CD14-positive monocyte (primary cell): ENCODE measurements around the gene MINAR2. TPM values are rescaled to one million over a fixed set of nuclear protein-coding genes. Genes with fewer than 3 reads are reported as not detected.

ENCODE experiments used
- DNase-seq, 3 donors: peaks; one replicate each; pipeline ENCODE4 v3.0.0-alpha.2; 2011 to 2022
- H2AFZ ChIP-seq: 2 replicates; pipeline ENCODE4 v1.6.0; 2012; ENCODE audit warnings: mild to moderate bottlenecking, low read depth, low read length, inconsistent platforms; ENCODE audit not compliant: insufficient read depth, poor library complexity, severe bottlenecking
- H3K27ac ChIP-seq, 2 donors: 1 replicate in 1 of 2; 2 replicates in 1 of 2; pipeline ENCODE4 v1.5.1; 2012 to 2013; ENCODE audit warnings: low read length in 2 of 2, control low read depth in 1 of 2, inconsistent platforms in 1 of 2, low read depth in 1 of 2, mild to moderate bottlenecking in 1 of 2
- H3K27me3 ChIP-seq, 2 donors: one replicate each; pipeline versions ENCODE4 v1.6.0 to v1.6.1; 2011 to 2013; ENCODE audit warnings: low read length in 2 of 2; ENCODE audit not compliant: control insufficient read depth in 2 of 2, insufficient read depth in 2 of 2
- H3K36me3 ChIP-seq, 2 donors: replicated peaks in 1 of 2; 1 replicate in 1 of 2; 2 replicates in 1 of 2; pipeline versions ENCODE4 v1.5.1 to v1.6.1; 2012 to 2013; ENCODE audit warnings: low read length in 2 of 2, control low read depth in 1 of 2, inconsistent platforms in 1 of 2, mild to moderate bottlenecking in 1 of 2; ENCODE audit not compliant: insufficient read depth in 2 of 2, control insufficient read depth in 1 of 2
- H3K4me1 ChIP-seq, 2 donors: 1 replicate in 1 of 2; 2 replicates in 1 of 2; pipeline versions ENCODE4 v1.5.1 to v1.6.1; 2012 to 2013; ENCODE audit warnings: low read length in 2 of 2, control low read depth in 1 of 2, inconsistent platforms in 1 of 2, mild to moderate bottlenecking in 1 of 2, moderate library complexity in 1 of 2; ENCODE audit not compliant: insufficient read depth in 2 of 2, control insufficient read depth in 1 of 2
- H3K4me2 ChIP-seq: replicated peaks from 2 replicates; pipeline ENCODE3; 2012; ENCODE audit warnings: low read length, moderate library complexity, mild to moderate bottlenecking; ENCODE audit not compliant: poor library complexity, severe bottlenecking; ENCODE audit errors: extremely low read depth
- H3K4me3 ChIP-seq, 3 experiments: fragments of 200-600 bp in 1 of 3; sonication (generic) in 1 of 3; replicated peaks in 1 of 3; 1 replicate in 2 of 3; 2 replicates in 1 of 3; pipeline ENCODE4 v1.5.1; 2011 to 2013; ENCODE audit warnings: low read length in 3 of 3, mild to moderate bottlenecking in 3 of 3, control low read depth in 2 of 3, low read depth in 2 of 3, inconsistent platforms in 1 of 3, moderate library complexity in 1 of 3
- H3K79me2 ChIP-seq: 2 replicates; pipeline ENCODE4 v1.6.0; 2012; ENCODE audit warnings: mild to moderate bottlenecking, control low read depth, inconsistent platforms, low read length, moderate library complexity; ENCODE audit not compliant: insufficient read depth
- H3K9ac ChIP-seq: 2 replicates; pipeline ENCODE4 v1.6.0; 2017; ENCODE audit warnings: low read length, mild to moderate bottlenecking; ENCODE audit not compliant: insufficient read depth, poor library complexity, severe bottlenecking
- H3K9me3 ChIP-seq, 2 donors: replicated peaks in 1 of 2; 1 replicate in 1 of 2; 2 replicates in 1 of 2; pipeline versions ENCODE4 v1.5.1 to v1.6.1; 2012 to 2013; ENCODE audit warnings: low read length in 2 of 2, control low read depth in 1 of 2; ENCODE audit not compliant: control insufficient read depth in 1 of 2, insufficient read depth in 1 of 2
- H4K20me1 ChIP-seq: 2 replicates; pipeline ENCODE4 v1.6.0; 2012; ENCODE audit warnings: mild to moderate bottlenecking, low read length, control low read depth, moderate library complexity; ENCODE audit not compliant: insufficient read depth
- H3K27ac Mint-ChIP-seq, 7 donors: one replicate each; pipeline ENCODE4 v1.8.0; 2020; ENCODE audit warnings: mild to moderate bottlenecking in 7 of 7, mixed read lengths in 7 of 7, moderate library complexity in 6 of 7, inconsistent platforms in 2 of 7
- H3K27me3 Mint-ChIP-seq, 3 donors: one replicate each; pipeline ENCODE4 v1.8.0; 2021 to 2022; ENCODE audit warnings: low read depth in 3 of 3, mild to moderate bottlenecking in 3 of 3, mixed read lengths in 3 of 3, moderate library complexity in 3 of 3, inconsistent platforms in 1 of 3
- H3K36me3 Mint-ChIP-seq, 2 donors: one replicate each; pipeline ENCODE4 v1.8.0; 2020; ENCODE audit warnings: mixed read lengths in 2 of 2, inconsistent platforms in 1 of 2, mild to moderate bottlenecking in 1 of 2
- H3K4me1 Mint-ChIP-seq: one replicate; pipeline ENCODE4 v1.8.0; 2020; ENCODE audit warnings: mild to moderate bottlenecking, mixed read lengths
- H3K4me3 Mint-ChIP-seq, 2 donors: one replicate each; pipeline ENCODE4 v1.8.0; 2020; ENCODE audit warnings: mild to moderate bottlenecking in 2 of 2, mixed read lengths in 2 of 2, moderate library complexity in 1 of 2
- H3K9me3 Mint-ChIP-seq, 7 donors: one replicate each; pipeline ENCODE4 v1.8.0; 2020 to 2022; ENCODE audit warnings: mixed read lengths in 7 of 7, mild to moderate bottlenecking in 6 of 7, moderate library complexity in 6 of 7, inconsistent platforms in 2 of 7
- WGBS: methylation state at CpG from one replicate; pipeline ENCODE4 v1.1.5; 2013; ENCODE audit warnings: missing lambda C conversion rate; ENCODE audit not compliant: insufficient coverage; 5-methylcytosine and 5-hydroxymethylcytosine counted together
- intact Hi-C, 2 donors: fragments of 100-400 bp; cut with micrococcal nuclease; formaldehyde crosslinking; loops; one replicate each; pipeline versions ENCODE4 v1.15.0 to v1.15.1; 2023
- polyA plus RNA-seq, 3 donors: library from polyadenylated mRNA; depleted of rRNA in 1 of 3; unstranded in 2 of 3; stranded (reverse) in 1 of 3; fragments of 300-500 nt in 2 of 3; fragments of >200 nt in 1 of 3; fragmentation: Illumina TruSeq in 2 of 3; gene quantifications; 1 replicate in 2 of 3; 2 replicates in 1 of 3; pipeline ENCODE4 v1.2.3, GENCODE V29; 2012 to 2021
- TF ChIP-seq, protein P1 (sequence below): fragments of 200-600 bp; IDR thresholded peaks from one replicate; pipeline ENCODE4 v1.8.0; 2022; ENCODE audit warnings: antibody characterized with exemption, mild to moderate bottlenecking

The MINAR2 gene
- polyA plus RNA-seq, 3 donors, result not detected

DNA sequence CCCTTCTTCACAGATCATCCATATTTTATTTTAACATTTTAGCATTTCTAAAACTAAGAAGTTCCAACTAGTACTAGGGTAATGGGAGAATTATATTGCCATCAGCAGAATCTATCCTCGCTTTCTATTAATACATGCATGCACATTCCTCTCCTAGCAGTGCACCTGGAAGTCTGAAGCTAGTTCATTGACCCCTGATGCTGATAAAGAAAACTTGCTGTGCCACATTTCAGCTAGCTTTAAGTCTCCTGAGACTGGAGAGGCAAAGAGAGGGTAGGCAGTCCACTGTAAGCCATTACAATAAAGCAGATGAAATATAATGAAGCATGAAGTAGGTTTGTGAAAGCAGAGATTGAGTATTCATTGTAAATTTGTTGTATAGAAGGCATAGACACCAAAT, 15.8 kb downstream of the MINAR2 start:
- H3K27me3 ChIP-seq, result no peaks in the 10 kb centered on the region
- intact Hi-C loops, result no loop called here

DNA sequence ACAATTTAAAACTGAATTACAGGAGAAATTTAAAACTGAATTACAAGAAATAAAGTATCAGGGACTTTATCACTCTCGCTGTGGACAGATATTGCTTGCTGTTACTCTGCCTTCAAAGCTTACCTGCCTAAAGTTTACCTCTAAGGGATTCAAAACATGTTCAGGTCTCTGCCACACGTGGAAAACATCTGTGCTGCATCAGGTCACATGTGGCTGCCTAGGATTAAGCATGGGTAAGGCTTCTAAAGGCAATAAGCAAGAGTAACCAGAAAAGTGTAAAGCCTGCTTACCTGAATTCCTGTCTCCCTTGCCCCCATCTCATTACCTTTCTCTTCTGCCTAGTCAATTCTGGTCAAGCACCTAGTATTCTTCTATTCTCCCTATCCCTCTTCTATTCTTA, 18.9 kb downstream of the MINAR2 start:
- Histone ChIP-seq H3K9ac (no peak overlapping the region), H3K79me2 (no peaks in the 10 kb centered on the region), H2AFZ (no peak overlapping the region), H3K4me2 (no peak overlapping the region), H4K20me1 (no peaks in the 10 kb centered on the region), H3K4me1 (no peaks in the 10 kb centered on the region), H3K9me3 (no peaks in the 10 kb centered on the region), H3K4me3 (no peak overlapping the region), H3K36me3 (no peaks in the 10 kb centered on the region), H3K27ac (no peak overlapping the region), H3K27me3 (no peaks in the 10 kb centered on the region)
- Mint-ChIP-seq H3K4me3 (no peak overlapping the region), H3K27me3 (peaks cover 0 to 2% (median 0%) of the 10 kb centered on the region in 3 donors), H3K27ac (no peak overlapping the region), H3K9me3 (no peaks in the 10 kb centered on the region), H3K4me1 (no peaks in the 10 kb centered on the region), H3K36me3 (no peaks in the 10 kb centered on the region)
- 100% methylated on average over 2 of the region's 2 CpGs for WGBS
- no peak for DNase-seq
- intact Hi-C loops, result loop anchor here (5.0 kb wide), 3 partner anchors 864 to 1554 kb away; no protein-coding TSS in a partner anchor
- TF ChIP-seq, protein P1, sequence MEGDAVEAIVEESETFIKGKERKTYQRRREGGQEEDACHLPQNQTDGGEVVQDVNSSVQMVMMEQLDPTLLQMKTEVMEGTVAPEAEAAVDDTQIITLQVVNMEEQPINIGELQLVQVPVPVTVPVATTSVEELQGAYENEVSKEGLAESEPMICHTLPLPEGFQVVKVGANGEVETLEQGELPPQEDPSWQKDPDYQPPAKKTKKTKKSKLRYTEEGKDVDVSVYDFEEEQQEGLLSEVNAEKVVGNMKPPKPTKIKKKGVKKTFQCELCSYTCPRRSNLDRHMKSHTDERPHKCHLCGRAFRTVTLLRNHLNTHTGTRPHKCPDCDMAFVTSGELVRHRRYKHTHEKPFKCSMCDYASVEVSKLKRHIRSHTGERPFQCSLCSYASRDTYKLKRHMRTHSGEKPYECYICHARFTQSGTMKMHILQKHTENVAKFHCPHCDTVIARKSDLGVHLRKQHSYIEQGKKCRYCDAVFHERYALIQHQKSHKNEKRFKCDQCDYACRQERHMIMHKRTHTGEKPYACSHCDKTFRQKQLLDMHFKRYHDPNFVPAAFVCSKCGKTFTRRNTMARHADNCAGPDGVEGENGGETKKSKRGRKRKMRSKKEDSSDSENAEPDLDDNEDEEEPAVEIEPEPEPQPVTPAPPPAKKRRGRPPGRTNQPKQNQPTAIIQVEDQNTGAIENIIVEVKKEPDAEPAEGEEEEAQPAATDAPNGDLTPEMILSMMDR, result no peak

More for the DNA sequence above, 15.8 kb downstream of the MINAR2 start:
- H3K4me3 ChIP-seq, result no peak overlapping the region
- H3K4me1 ChIP-seq, result no peaks in the 10 kb centered on the region
- Mint-ChIP-seq H3K36me3 (no peaks in the 10 kb centered on the region), H3K4me3 (no peak overlapping the region), H3K9me3 (no peaks in the 10 kb centered on the region), H3K27me3 (peaks cover 0 to 2% (median 0%) of the 10 kb centered on the region in 3 donors), H3K4me1 (no peaks in the 10 kb centered on the region), H3K27ac (no peak overlapping the region)
- TF ChIP-seq, protein P1, result no peak
- H3K9me3 ChIP-seq, result no peaks in the 10 kb centered on the region
- H2AFZ ChIP-seq, result no peak overlapping the region
- no CpG with 5 or more reads among the region's 1 CpG for WGBS
- no peak overlapping the region for H3K27ac ChIP-seq
- H3K36me3 ChIP-seq, result no peaks in the 10 kb centered on the region
- no peak overlapping the region for H3K4me2 ChIP-seq
- no peaks in the 10 kb centered on the region for H4K20me1 ChIP-seq
- no peak for DNase-seq
- no peak overlapping the region for H3K9ac ChIP-seq
- H3K79me2 ChIP-seq, result no peaks in the 10 kb centered on the region
